ENCODE measurements around the gene SGPP1.

DNA sequence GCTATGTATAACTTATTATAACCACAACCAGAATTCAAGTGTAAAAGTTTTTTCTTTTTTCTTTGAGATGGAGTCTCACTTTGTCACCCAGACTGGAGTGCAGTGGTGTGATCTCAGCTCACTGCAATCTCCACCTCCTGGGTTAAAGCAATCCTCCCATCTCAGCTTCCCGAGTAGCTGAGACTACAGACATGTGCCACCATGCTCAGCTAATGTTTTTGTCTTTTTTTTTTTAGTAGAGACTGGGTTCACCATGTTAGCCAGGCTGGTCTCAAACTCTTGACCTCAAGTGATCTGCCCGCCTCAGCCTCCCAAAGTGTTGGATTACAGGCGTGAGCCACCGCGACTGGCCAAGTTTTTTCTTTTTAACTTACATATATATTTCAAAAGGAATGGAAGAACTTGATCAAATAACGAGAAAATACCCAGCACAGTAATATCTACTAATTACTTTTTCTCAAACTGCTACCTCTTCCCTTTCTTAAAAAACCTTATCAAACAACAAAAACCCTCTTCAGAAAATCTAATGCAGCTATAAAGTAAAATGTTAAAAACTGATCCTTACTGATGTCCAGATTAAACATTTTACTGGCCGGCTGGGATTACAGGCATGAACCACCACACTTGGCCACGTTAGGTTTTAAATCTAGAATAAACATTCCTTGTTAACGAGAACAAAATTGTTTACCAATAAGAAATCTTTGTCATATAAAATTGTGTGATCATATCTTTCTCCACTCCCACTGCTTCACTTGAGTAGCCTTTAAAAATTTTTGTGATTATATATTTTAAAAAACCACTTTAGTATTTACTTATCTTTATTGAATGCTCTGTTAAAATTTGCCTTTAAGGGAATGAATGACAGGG is 44.9 kb downstream of the SGPP1 start:
- no peak for TF ChIP-seq POLR2A (IDR thresholded peaks at IDR 0.05)
- TF ChIP-seq, protein P1, sequence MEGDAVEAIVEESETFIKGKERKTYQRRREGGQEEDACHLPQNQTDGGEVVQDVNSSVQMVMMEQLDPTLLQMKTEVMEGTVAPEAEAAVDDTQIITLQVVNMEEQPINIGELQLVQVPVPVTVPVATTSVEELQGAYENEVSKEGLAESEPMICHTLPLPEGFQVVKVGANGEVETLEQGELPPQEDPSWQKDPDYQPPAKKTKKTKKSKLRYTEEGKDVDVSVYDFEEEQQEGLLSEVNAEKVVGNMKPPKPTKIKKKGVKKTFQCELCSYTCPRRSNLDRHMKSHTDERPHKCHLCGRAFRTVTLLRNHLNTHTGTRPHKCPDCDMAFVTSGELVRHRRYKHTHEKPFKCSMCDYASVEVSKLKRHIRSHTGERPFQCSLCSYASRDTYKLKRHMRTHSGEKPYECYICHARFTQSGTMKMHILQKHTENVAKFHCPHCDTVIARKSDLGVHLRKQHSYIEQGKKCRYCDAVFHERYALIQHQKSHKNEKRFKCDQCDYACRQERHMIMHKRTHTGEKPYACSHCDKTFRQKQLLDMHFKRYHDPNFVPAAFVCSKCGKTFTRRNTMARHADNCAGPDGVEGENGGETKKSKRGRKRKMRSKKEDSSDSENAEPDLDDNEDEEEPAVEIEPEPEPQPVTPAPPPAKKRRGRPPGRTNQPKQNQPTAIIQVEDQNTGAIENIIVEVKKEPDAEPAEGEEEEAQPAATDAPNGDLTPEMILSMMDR (IDR thresholded peaks at IDR 0.05) = no peak

Measured in right lobe of liver (tissue), 4 donors.